ENCODE results near the gene SPC24. TPM values are rescaled to one million over a fixed set of nuclear protein-coding genes. Genes with fewer than 3 reads are reported as not detected.
A peak's percentile ranks its signal among the peaks of the same experiment; 100 is the strongest.

SPC24 gene
- total and polyA plus RNA-seq, 2 of the 4 experiments (the other 2 are of a cell fraction): 12.2 to 97.5 TPM

DNA sequence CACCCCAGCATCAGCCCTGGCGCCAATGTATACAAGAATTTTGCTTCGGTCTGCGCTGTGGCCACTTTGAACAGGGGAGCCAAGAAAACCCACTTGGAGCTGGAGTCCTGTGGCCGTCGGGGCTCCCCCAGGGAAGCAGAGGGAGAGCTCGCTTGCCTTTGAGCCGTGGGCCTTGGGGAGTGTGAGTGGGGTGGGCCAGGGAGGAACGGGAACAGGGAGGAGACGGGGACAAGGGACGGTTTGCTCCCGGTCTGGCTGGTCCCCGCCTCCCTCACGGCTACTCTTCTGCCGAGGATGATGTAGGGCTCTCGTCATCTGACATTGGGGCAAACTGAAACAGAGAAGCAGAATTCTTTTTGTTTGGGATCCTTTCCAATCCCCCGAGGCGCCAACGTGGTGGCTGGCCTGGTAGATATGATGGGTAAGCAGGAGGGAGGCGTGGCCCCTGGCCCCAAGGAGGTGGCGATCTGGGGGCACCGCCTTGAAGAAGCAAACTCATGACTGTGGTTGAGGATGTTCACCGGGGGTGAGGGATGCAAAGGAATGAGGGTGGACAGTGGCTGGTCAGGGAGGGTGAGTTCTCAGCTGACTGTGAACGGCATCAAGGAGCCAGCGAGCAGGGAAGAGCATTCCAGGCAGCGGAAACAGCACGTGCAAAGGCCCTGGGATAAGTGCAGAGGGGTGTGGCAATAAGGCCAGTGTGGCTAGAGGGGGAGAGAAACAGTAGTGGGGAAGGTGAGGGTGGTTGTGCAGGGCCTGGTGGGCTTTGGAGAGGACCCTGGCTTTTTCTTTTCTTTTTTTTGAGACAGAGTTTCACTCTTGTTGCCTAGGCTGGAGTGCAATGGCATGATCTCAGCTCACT lies 10.9 kb upstream of the SPC24 start:
- Histone ChIP-seq H3K27ac (ENCODE audit: insufficient read depth, low read length) (peak overlapping the region; percentile 31; the same call in 1 of the 2 replicates), H2BK20ac (ENCODE audit: low read depth, low read length) (peak overlapping the region; percentile 63; the same call in 1 of the 2 replicates), H3K14ac (replicated peaks; ENCODE audit: low read depth, low read length) (peak overlapping the region; percentile 1; the same call in 1 of the 2 replicates), H3K9me3 (ENCODE audit: control insufficient read depth, insufficient read depth, low read length) (no peaks in the 10 kb centered on the region), H3K4me3 (ENCODE audit: insufficient read depth, low read depth, low read length) (no peak overlapping the region), H4K8ac (ENCODE audit: low read depth in 2 of 2, low read length in 2 of 2) (peak overlapping the region in 1 of 2 experiments; percentile 60; a peak in 2 of 4 replicates), H3K36me3 (ENCODE audit: control insufficient read depth, insufficient read depth, low read length) (peaks cover 57% of the 10 kb centered on the region), H2AFZ (replicated peaks; ENCODE audit: low read length, poor library complexity) (peak overlapping the region; percentile 56), H4K5ac (ENCODE audit: low read depth, low read length) (peak overlapping the region; percentile 16; the same call in 1 of the 2 replicates), H3K56ac (ENCODE audit: extremely low read depth, insufficient read depth, low read length) (no peak overlapping the region; the same call in 1 of the 2 replicates), H2BK15ac (ENCODE audit: low read depth, low read length) (no peak overlapping the region), H3K27me3 (ENCODE audit: control insufficient read depth, insufficient read depth, low read length) (no peaks in the 10 kb centered on the region), H3K9ac (ENCODE audit: low read depth, low read length) (no peak overlapping the region), H3K4me2 (ENCODE audit: low read depth, low read length) (no peak overlapping the region), H2BK120ac (ENCODE audit: low read depth, low read length) (peak overlapping the region; percentile 43; the same call in 1 of the 2 replicates), H4K20me1 (ENCODE audit: insufficient read depth, low read length) (no peaks in the 10 kb centered on the region), H3K4ac (ENCODE audit: low read depth, low read length) (peak overlapping the region; percentile 87), H3K79me1 (ENCODE audit: low read depth in 1 of 2, low read length in 2 of 2) (peaks cover 17 to 55% of the 10 kb centered on the region in 2 experiments; a peak in 3 of 4 replicates), H3K18ac (ENCODE audit: low read depth, low read length) (no peak overlapping the region), H4K91ac (ENCODE audit: insufficient read depth, low read depth, low read length) (peak overlapping the region; percentile 34; the same call in 1 of the 2 replicates), H2AK5ac (ENCODE audit: low read depth, low read length) (peak overlapping the region; percentile 74), H3K4me1 (ENCODE audit: control insufficient read depth, insufficient read depth, low read length) (peaks cover 9% of the 10 kb centered on the region), H2BK5ac (ENCODE audit: low read depth, low read length, poor library complexity, severe bottlenecking) (peak overlapping the region; percentile 61), H3K9me1 (ENCODE audit: insufficient read depth, low read length) (peaks cover 13% of the 10 kb centered on the region), H3K23ac (ENCODE audit: low read depth, low read length) (peak overlapping the region; percentile 59), H2AK9ac (replicated peaks; ENCODE audit: low read depth, low read length, poor library complexity) (peak overlapping the region; percentile 70)
- no peak for DNase-seq
- dilution Hi-C loops (cut with HindIII; ENCODE audit: low sequenced_read_pairs, unreplicated experiment): no loop called here
- ChIA-PET POLR2A (ENCODE audit: unreplicated experiment) (no interaction called here), CTCF (no interaction called here)
- no peak for ATAC-seq (ENCODE audit: low read depth)
- intact Hi-C loops (cut with micrococcal nuclease): no loop called here
- BruUV-seq (replicated peaks): no TSS peak
- WGBS, 2 experiments (ENCODE audit: extremely low coverage in 2 of 2, insufficient read length in 1 of 2): 74% methylated on average over 9 of the region's 26 CpGs; no CpG with 5 or more reads in 1 of the 2 experiments
- in situ Hi-C loops (cut with MboI; ENCODE audit: low sequenced_read_pairs): no loop called here
- TF ChIP-seq, protein P1, sequence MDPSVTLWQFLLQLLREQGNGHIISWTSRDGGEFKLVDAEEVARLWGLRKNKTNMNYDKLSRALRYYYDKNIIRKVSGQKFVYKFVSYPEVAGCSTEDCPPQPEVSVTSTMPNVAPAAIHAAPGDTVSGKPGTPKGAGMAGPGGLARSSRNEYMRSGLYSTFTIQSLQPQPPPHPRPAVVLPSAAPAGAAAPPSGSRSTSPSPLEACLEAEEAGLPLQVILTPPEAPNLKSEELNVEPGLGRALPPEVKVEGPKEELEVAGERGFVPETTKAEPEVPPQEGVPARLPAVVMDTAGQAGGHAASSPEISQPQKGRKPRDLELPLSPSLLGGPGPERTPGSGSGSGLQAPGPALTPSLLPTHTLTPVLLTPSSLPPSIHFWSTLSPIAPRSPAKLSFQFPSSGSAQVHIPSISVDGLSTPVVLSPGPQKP (IDR thresholded peaks at IDR 0.05; ENCODE audit: borderline replicate concordance, low read depth, low read length): no peak
- TF ChIP-seq RFX5 (IDR thresholded peaks at IDR 0.05; ENCODE audit: low read depth, low read length) (no peak), NFE2L2 (IDR thresholded peaks at IDR 0.05; ENCODE audit: low read depth, low read length) (no peak), CEBPB (IDR thresholded peaks at IDR 0.05; ENCODE audit: low read depth, low read length) (no peak), CHD1 (IDR thresholded peaks at IDR 0.05; ENCODE audit: low read depth, low read length) (no peak), RCOR1 (IDR thresholded peaks at IDR 0.05; ENCODE audit: insufficient replicate concordance, low read length) (no peak), MAFK (IDR thresholded peaks at IDR 0.05; ENCODE audit: low read depth, low read length) (no peak), SMC3 (IDR thresholded peaks at IDR 0.05; ENCODE audit: low read depth, low read length) (no peak), POLR2A (IDR thresholded peaks at IDR 0.05; ENCODE audit: low read depth, low read length) (no peak), FOS (IDR thresholded peaks at IDR 0.05; ENCODE audit: low read depth, low read length) (no peak), BHLHE40 (IDR thresholded peaks at IDR 0.05; ENCODE audit: low read depth, low read length) (no peak), MXI1 (IDR thresholded peaks at IDR 0.05; ENCODE audit: borderline replicate concordance, low read depth, low read length) (no peak)
- TF ChIP-seq, protein P2, sequence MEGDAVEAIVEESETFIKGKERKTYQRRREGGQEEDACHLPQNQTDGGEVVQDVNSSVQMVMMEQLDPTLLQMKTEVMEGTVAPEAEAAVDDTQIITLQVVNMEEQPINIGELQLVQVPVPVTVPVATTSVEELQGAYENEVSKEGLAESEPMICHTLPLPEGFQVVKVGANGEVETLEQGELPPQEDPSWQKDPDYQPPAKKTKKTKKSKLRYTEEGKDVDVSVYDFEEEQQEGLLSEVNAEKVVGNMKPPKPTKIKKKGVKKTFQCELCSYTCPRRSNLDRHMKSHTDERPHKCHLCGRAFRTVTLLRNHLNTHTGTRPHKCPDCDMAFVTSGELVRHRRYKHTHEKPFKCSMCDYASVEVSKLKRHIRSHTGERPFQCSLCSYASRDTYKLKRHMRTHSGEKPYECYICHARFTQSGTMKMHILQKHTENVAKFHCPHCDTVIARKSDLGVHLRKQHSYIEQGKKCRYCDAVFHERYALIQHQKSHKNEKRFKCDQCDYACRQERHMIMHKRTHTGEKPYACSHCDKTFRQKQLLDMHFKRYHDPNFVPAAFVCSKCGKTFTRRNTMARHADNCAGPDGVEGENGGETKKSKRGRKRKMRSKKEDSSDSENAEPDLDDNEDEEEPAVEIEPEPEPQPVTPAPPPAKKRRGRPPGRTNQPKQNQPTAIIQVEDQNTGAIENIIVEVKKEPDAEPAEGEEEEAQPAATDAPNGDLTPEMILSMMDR (conservative IDR thresholded peaks at IDR 0.05; ENCODE audit: low read depth, low read length): no peak
- TF ChIP-seq, protein P3, sequence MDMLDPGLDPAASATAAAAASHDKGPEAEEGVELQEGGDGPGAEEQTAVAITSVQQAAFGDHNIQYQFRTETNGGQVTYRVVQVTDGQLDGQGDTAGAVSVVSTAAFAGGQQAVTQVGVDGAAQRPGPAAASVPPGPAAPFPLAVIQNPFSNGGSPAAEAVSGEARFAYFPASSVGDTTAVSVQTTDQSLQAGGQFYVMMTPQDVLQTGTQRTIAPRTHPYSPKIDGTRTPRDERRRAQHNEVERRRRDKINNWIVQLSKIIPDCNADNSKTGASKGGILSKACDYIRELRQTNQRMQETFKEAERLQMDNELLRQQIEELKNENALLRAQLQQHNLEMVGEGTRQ (IDR thresholded peaks at IDR 0.05; ENCODE audit: low read depth, low read length): no peak
